ENCODE data around the gene ARHGEF16. TPM values are rescaled to one million over a fixed set of nuclear protein-coding genes. Genes with fewer than 3 reads are reported as not detected.

Gene ARHGEF16
- 10.5 and 15.3 TPM in 2 replicates for total RNA-seq

DNA sequence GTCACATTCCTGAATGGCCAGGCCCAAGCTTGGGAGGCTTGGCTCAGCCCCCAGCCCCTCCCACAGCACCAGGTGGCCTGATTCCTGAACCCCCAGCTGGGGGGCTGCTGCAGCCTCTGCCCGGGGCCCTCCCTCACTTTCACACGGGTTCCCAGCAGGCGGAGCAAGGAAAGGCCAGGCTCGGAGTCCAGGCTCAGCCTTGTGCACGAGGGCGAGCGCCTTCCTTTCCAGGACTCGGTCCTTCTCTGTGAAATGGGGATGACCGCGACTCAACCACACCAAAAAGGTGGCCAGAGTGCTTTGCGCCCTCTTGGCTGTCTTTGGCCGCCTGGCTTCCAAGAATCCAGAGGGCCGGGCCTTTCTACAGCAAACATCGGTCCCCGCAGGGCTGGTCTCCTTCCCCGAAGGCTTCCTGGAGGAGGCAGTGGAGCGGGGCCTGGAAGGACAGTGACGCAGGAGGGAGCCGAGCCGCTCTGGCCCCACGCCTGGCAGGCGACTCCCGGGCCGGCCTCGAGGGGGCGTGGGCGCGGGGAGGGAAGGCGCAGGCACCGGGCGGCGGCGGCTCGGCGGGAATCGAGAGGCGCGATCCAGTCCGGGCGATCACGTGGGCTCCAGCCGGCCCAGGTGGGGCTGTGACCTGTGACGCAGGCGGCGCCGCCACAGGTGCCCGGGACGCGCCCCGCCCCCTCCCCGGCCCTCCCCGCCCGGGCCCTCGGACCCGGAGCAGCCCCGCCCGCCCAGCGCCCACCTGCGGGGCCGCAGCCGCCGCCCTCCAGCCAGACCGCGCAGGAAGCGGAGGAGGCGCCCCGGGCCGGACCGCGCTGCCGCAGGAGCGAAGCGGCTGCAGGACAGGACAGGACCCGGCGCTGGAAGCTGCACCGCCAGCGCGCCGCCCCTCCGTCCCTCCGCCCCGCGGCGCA, at the start of gene ARHGEF16:
ARHGEF16 (plus strand) TSS at position 775 of the 920 bp plus-strand sequence. CDS start 8,420 bp downstream, outside the sequence.

Other genes with a start within 250 kb of the ARHGEF16 start
- 1.2 and 2.4 TPM in 2 replicates for gene MEGF6, start 156.8 kb downstream of the ARHGEF16 start, total RNA-seq
- gene TPRG1L, start 170.3 kb downstream of the ARHGEF16 start, total RNA-seq: 15.2 and 19.9 TPM in 2 replicates
- 14.2 and 39.6 TPM in 2 replicates for gene WRAP73, start 195.4 kb downstream of the ARHGEF16 start, total RNA-seq
- 0.55 and 2.1 TPM in 2 replicates for gene TP73, start 197.9 kb downstream of the ARHGEF16 start, total RNA-seq

All from hair follicular keratinocyte (primary cell).